Psoas muscle (tissue), 8 donors: ENCODE data around the gene ISY1. TPM values are rescaled to one million over a fixed set of nuclear protein-coding genes. Genes with fewer than 3 reads are reported as not detected.
"Not testable (repeated sequence)": the region's sequence is repeated elsewhere in the genome, so short reads cannot be mapped to it uniquely, and the experiment has no call there.

ENCODE experiments used
- ATAC-seq, 4 donors: fragments of 200-7000 bp; cut with Tn5 transposase; one replicate each; pipeline ENCODE4 v1.9.1; 2020; ENCODE audit warnings: moderate library complexity in 3 of 4, mild to moderate bottlenecking in 2 of 4
- DNase-seq, 2 donors: peaks; one replicate each; pipeline ENCODE4 v3.0.0-alpha.2; 2020
- H3K27ac ChIP-seq: fragments of 200-600 bp; one replicate; pipeline ENCODE4 v1.8.0; 2022
- H3K27me3 ChIP-seq, 3 donors: fragments of 200-600 bp in 1 of 3; one replicate each; pipeline versions ENCODE4 v1.6.1 to v1.8.0; 2013 to 2022; ENCODE audit warnings: low read length in 2 of 3, mild to moderate bottlenecking in 2 of 3, moderate library complexity in 1 of 3; ENCODE audit not compliant: insufficient read depth in 3 of 3
- H3K36me3 ChIP-seq, 2 donors: fragments of 200-600 bp in 1 of 2; one replicate each; pipeline versions ENCODE4 v1.6.1 to v1.8.0; 2013 to 2022; ENCODE audit warnings: low read depth in 1 of 2, mild to moderate bottlenecking in 1 of 2, moderate library complexity in 1 of 2; ENCODE audit not compliant: insufficient read depth in 1 of 2
- H3K4me1 ChIP-seq: fragments of 200-600 bp; one replicate; pipeline ENCODE4 v1.8.0; 2022
- H3K4me3 ChIP-seq: fragments of 200-600 bp; one replicate; pipeline ENCODE4 v1.8.0; 2022; ENCODE audit warnings: mild to moderate bottlenecking
- H3K9me3 ChIP-seq: fragments of 200-600 bp; one replicate; pipeline ENCODE4 v1.8.0; 2022
- CTCF ChIP-seq: fragments of 200-600 bp; IDR thresholded peaks from one replicate; pipeline ENCODE4 v1.8.0; 2022; ENCODE audit warnings: antibody characterized with exemption
- WGBS, 3 donors: extraction: QIAGEN DNeasy Blood & Tissue Kit; methylation state at CpG; one replicate each; pipeline versions ENCODE4 v1.1.6 to v1.1.7; 2013; 5-methylcytosine and 5-hydroxymethylcytosine counted together
- intact Hi-C, 2 donors: fragments of 100-400 bp; cut with DNase I; formaldehyde crosslinking; loops; one replicate each; pipeline versions ENCODE4 v1.11.0 to v1.14.2; 2022
- polyA plus RNA-seq, 3 donors: library from polyadenylated mRNA; stranded (reverse); fragments of 200-250 nt; gene quantifications; one replicate each; pipeline ENCODE4 v1.2.3, GENCODE V29; 2013
- total RNA-seq, 4 donors: library from RNA; stranded (reverse); fragmentation: NEBNext Ultra II Directional in 2 of 4; extraction: Animal tissue kit (Norgen Biotek cat#: 25700) in 2 of 4; gene quantifications; one replicate each; pipeline versions ENCODE4 v1.2.1 to v1.2.4, GENCODE V29; 2021 to 2023
- donor health status: healthy with polysubstance abuse.
- donor health status: DM: no; HTN: no; CAD: no; lungs with moderate emphysema.
- donor health status: Bipolar disorder and iron deficiency.
- donor health status: healthy.
- donor health status: DM: yes; HTN: yes; CAD: no.
- donor health status: DM: no; HTN: no; CAD: no.
- donor health status: DM: no; HTN: no; CAD: no.
- donor health status: DM: yes; HTN: yes; CAD: no.

ISY1 gene
- total and polyA plus RNA-seq, 7 donors: 25.9 to 56.0 (median 33.2) TPM

GRCh38 chr3:129162729-129163579 is 2.1 kb upstream of the ISY1 start:
- no peaks in the 10 kb centered on the region for H3K9me3 ChIP-seq
- ATAC-seq: peak in 1 of 4 donors; percentile 3
- peak overlapping the region; percentile 96 for H3K4me3 ChIP-seq
- intact Hi-C loops: no loop called here
- WGBS, 3 donors: 36 to 51% (median 37%) methylated on average over 5 of the region's 5 CpGs
- H3K36me3 ChIP-seq: peaks cover 3 to 52% of the 10 kb centered on the region in 2 donors
- DNase-seq: no peak
- peaks cover 29% of the 10 kb centered on the region for H3K4me1 ChIP-seq
- peak overlapping the region; percentile 100 for H3K27ac ChIP-seq
- TF ChIP-seq CTCF: no peak
- no peaks in the 10 kb centered on the region for H3K27me3 ChIP-seq

GRCh38 chr3:129161860-129162271 is 1.0 kb upstream of the ISY1 start:
- DNase-seq: peak in 1 of 2 donors; percentile 66
- peak overlapping the region; percentile 100 for H3K27ac ChIP-seq
- no peak for TF ChIP-seq CTCF
- H3K36me3 ChIP-seq: peaks cover 3 to 52% of the 10 kb centered on the region in 2 donors
- no peaks in the 10 kb centered on the region for H3K27me3 ChIP-seq
- intact Hi-C loops: loop anchor here in 1 of 2 donors (1.0 kb wide), 1 partner anchor 64 kb away; no protein-coding TSS in a partner anchor
- peak; percentile 35 to 53 (median 46) for ATAC-seq
- H3K9me3 ChIP-seq: no peaks in the 10 kb centered on the region
- 0 to 1% (median 1%) methylated on average over 12 of the region's 12 CpGs for WGBS, 3 donors
- peaks cover 29% of the 10 kb centered on the region for H3K4me1 ChIP-seq
- H3K4me3 ChIP-seq: peak overlapping the region; percentile 96

GRCh38 chr3:129144786-129145185 is 16.1 kb downstream of the ISY1 start:
- no peak for TF ChIP-seq CTCF
- Histone ChIP-seq H3K27me3 (no peaks in the 10 kb centered on the region), H3K27ac (no peak overlapping the region), H3K4me3 (no peak overlapping the region), H3K9me3 (no peaks in the 10 kb centered on the region), H3K36me3 (peaks cover 5 to 82% of the 10 kb centered on the region in 2 donors), H3K4me1 (no peaks in the 10 kb centered on the region)
- ATAC-seq: no peak
- intact Hi-C loops: no loop called here
- DNase-seq: no peak

GRCh38 chr3:129141011-129141410 is 19.9 kb downstream of the ISY1 start:
- H3K9me3 ChIP-seq, H3K4me3 ChIP-seq, H3K27ac ChIP-seq, intact Hi-C loops, DNase-seq, H3K27me3 ChIP-seq, H3K4me1 ChIP-seq, ATAC-seq: not testable (repeated sequence)
- WGBS, 3 donors: 94 to 98% (median 96%) methylated on average over 5 of the region's 5 CpGs
- peaks cover 2 to 93% of the 10 kb centered on the region in 2 donors for H3K36me3 ChIP-seq

GRCh38 chr3:129139911-129140310 is 21.0 kb downstream of the ISY1 start:
- TF ChIP-seq CTCF: no peak
- Histone ChIP-seq H3K36me3 (peaks cover 2 to 93% of the 10 kb centered on the region in 2 donors), H3K4me1 (no peaks in the 10 kb centered on the region), H3K27me3 (no peaks in the 10 kb centered on the region), H3K27ac (no peak overlapping the region), H3K4me3 (no peak overlapping the region), H3K9me3 (no peaks in the 10 kb centered on the region)
- DNase-seq: no peak
- no peak for ATAC-seq
- intact Hi-C loops: no loop called here
- 53 to 79% (median 55%) methylated on average over 1 of the region's 1 CpG for WGBS, 3 donors

GRCh38 chr3:129136275-129136674 is 24.6 kb downstream of the ISY1 start:
- ATAC-seq: not testable (repeated sequence)
- 94 to 98% (median 97%) methylated on average over 10 of the region's 10 CpGs for WGBS, 3 donors

More at GRCh38 chr3:129136275-129136674, 24.6 kb downstream of the ISY1 start:
- intact Hi-C loops, H3K4me3 ChIP-seq, H3K27me3 ChIP-seq, H3K9me3 ChIP-seq, DNase-seq, H3K4me1 ChIP-seq, H3K27ac ChIP-seq: not testable (repeated sequence)
- H3K36me3 ChIP-seq: peaks cover 17 to 97% of the 10 kb centered on the region in 2 donors
